Chondrocyte (in vitro differentiated cells): ENCODE measurements around the gene CARS1. TPM values are rescaled to one million over a fixed set of nuclear protein-coding genes. Genes with fewer than 3 reads are reported as not detected.

Source experiments
- DNase-seq: peaks from one replicate; pipeline ENCODE4 v3.0.0; 2021; ENCODE audit warnings: mixed read lengths, low spot score
- H3K27ac Mint-ChIP-seq: one replicate; pipeline ENCODE4 v1.8.0; 2021; ENCODE audit warnings: mild to moderate bottlenecking, moderate library complexity, mixed read lengths; ENCODE audit not compliant: unreplicated experiment
- H3K27me3 Mint-ChIP-seq: 2 replicates; pipeline ENCODE4 v1.8.0; 2021; ENCODE audit warnings: low read depth, mixed read lengths
- H3K36me3 Mint-ChIP-seq: 2 replicates; pipeline ENCODE4 v1.8.0; 2021; ENCODE audit warnings: low read depth, mixed read lengths
- H3K4me1 Mint-ChIP-seq: 2 replicates; pipeline ENCODE4 v1.8.0; 2021; ENCODE audit warnings: low read depth, mild to moderate bottlenecking, mixed read lengths
- H3K4me3 Mint-ChIP-seq: one replicate; pipeline ENCODE4 v1.8.0; 2021; ENCODE audit warnings: mild to moderate bottlenecking, moderate library complexity, mixed read lengths; ENCODE audit not compliant: unreplicated experiment
- H3K9me3 Mint-ChIP-seq: 2 replicates; pipeline ENCODE4 v1.8.0; 2021; ENCODE audit warnings: low read depth, mixed read lengths
- total RNA-seq: library from RNA; stranded (reverse); gene quantifications from 3 replicates; pipeline ENCODE4 v1.2.1, GENCODE V29; 2021
- TF ChIP-seq, protein P1 (sequence below): fragments of 200-600 bp; sonication (generic); IDR thresholded peaks from 2 replicates; pipeline ENCODE4 v1.5.0; 2021; ENCODE audit warnings: antibody characterized with exemption, mild to moderate bottlenecking, moderate library complexity

Gene CARS1
- total RNA-seq, 1 donor from 2014 or later: 106 TPM

DNA sequence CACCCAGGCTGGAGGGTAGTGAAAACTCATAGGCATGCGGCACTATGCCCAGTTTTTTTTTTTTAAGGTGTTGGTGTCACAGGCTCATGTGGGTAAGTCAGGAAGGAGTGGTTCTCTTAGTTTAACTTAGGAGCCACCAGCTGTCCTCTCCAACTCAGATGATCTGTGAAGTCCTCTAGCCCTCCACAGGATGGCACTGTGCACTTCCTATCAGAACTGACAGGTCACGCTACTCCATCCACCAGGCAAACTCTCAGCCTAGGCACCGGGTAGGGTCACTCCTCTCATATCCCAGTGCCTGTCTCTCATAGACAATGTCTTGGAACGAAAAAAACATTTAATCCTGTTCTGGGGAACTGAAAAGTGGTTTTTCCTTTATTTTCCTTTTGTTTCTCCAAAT is 81.6 kb downstream of the CARS1 start:
- H3K9me3 Mint-ChIP-seq: no peaks in the 10 kb centered on the region
- H3K4me1 Mint-ChIP-seq: no peaks in the 10 kb centered on the region
- H3K27ac Mint-ChIP-seq: no peak overlapping the region
- H3K36me3 Mint-ChIP-seq: peaks cover 30% of the 10 kb centered on the region
- no peak overlapping the region for H3K4me3 Mint-ChIP-seq
- TF ChIP-seq, protein P1, sequence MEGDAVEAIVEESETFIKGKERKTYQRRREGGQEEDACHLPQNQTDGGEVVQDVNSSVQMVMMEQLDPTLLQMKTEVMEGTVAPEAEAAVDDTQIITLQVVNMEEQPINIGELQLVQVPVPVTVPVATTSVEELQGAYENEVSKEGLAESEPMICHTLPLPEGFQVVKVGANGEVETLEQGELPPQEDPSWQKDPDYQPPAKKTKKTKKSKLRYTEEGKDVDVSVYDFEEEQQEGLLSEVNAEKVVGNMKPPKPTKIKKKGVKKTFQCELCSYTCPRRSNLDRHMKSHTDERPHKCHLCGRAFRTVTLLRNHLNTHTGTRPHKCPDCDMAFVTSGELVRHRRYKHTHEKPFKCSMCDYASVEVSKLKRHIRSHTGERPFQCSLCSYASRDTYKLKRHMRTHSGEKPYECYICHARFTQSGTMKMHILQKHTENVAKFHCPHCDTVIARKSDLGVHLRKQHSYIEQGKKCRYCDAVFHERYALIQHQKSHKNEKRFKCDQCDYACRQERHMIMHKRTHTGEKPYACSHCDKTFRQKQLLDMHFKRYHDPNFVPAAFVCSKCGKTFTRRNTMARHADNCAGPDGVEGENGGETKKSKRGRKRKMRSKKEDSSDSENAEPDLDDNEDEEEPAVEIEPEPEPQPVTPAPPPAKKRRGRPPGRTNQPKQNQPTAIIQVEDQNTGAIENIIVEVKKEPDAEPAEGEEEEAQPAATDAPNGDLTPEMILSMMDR: peak; percentile 77
- H3K27me3 Mint-ChIP-seq: no peaks in the 10 kb centered on the region
- no peak for DNase-seq

DNA sequence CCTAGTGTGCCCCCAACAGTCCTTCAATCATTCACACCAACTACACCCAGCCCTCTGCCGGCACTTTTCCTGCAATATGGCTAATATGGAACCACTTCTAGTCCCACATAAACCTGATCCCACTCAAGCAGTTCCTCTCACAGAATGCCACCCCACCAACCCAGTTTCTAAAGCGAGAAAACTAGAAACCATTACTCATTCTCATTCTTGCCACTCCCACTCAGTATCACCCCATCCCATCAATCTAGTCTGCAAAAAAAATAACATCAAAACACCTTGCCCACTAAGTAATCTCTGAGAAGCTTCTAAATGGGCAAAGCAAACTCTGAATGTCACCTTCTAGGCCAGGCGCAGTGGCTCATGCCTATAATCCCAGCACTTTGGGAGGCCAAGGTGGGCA is 83.0 kb downstream of the CARS1 start:
- peaks cover 40% of the 10 kb centered on the region for H3K36me3 Mint-ChIP-seq
- no peak overlapping the region for H3K4me3 Mint-ChIP-seq
- H3K27ac Mint-ChIP-seq: no peak overlapping the region
- H3K9me3 Mint-ChIP-seq: no peaks in the 10 kb centered on the region
- H3K4me1 Mint-ChIP-seq: no peaks in the 10 kb centered on the region
- DNase-seq: no peak
- H3K27me3 Mint-ChIP-seq: no peaks in the 10 kb centered on the region
- TF ChIP-seq, protein P1: no peak

DNA sequence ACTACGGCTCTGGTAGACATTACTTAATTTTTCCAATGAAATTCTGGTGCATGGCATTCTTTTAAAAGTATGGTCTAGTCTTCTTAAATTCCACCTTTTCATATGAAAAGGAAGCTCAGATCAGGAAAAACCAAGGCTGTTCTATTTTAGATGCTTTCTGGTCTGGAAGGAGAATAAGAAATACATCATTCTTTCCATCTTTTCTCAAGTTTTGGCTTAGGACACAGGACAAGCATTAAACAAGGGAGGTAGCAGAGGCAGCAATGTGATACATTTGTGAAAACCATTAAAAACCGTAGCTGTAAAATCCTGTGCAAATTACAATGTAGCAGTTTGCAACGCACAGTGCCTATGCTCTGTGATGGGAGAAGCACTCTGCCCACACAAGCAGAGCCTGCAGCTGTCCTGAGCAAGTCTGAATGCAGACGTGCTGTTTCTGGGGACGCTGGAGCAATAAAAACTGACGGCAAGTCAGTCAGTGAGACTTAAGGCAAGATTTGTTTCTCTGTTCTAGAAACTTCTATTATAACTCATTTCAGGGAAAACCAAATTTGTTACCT is 88.8 kb downstream of the CARS1 start:
- no peaks in the 10 kb centered on the region for H3K9me3 Mint-ChIP-seq
- H3K36me3 Mint-ChIP-seq: peaks cover 43% of the 10 kb centered on the region
- H3K4me3 Mint-ChIP-seq: no peak overlapping the region
- DNase-seq: no peak
- no peaks in the 10 kb centered on the region for H3K4me1 Mint-ChIP-seq
- no peaks in the 10 kb centered on the region for H3K27me3 Mint-ChIP-seq
- no peak overlapping the region for H3K27ac Mint-ChIP-seq
- TF ChIP-seq, protein P1: no peak

DNA sequence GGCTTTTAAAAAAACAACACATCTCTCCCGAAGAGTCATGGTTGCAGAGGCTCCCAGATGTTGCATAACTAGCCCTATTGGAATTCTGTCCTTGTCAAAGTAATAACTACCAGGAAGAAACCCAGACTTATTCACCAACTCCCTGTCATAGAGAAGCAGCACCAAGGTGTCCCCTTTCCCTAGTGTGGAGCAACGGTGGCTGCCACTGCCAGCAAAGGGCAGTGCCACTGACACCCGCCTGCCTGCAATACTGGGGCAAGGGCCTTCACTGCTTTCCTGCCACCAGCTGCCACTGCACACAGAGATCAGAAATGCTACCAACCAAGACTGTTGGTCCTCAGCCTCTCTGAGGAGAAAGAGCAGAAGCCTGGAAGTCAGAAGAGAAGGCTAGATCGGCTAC is 92.4 kb downstream of the CARS1 start:
- H3K27me3 Mint-ChIP-seq: no peaks in the 10 kb centered on the region
- no peak overlapping the region for H3K27ac Mint-ChIP-seq
- H3K9me3 Mint-ChIP-seq: no peaks in the 10 kb centered on the region
- no peaks in the 10 kb centered on the region for H3K4me1 Mint-ChIP-seq
- TF ChIP-seq, protein P1: no peak
- no peak for DNase-seq
- H3K36me3 Mint-ChIP-seq: peaks cover 52% of the 10 kb centered on the region
- H3K4me3 Mint-ChIP-seq: no peak overlapping the region

DNA sequence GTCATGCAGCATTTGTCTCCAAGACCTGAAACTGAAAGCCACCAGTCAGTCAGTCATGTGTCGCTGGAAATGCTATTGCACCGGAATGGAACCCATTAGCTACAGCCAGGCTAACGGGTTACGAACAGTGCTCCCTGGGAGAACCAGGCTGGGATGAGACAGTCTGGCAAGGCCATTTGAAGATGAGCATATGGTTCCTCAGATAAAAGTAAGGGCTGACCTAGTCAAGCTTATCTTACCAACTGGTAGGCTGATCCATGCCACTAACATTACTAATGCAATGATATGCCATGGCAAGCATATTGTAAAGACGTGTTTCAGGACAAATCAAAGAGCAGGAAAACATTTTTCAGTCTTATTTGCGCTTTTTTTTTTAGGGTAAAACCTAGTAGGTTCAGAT is 93.5 kb downstream of the CARS1 start:
- Mint-ChIP-seq H3K9me3 (no peaks in the 10 kb centered on the region), H3K36me3 (peaks cover 54% of the 10 kb centered on the region)
- TF ChIP-seq, protein P1: no peak

More for the DNA sequence above, 93.5 kb downstream of the CARS1 start:
- H3K27me3 Mint-ChIP-seq: no peaks in the 10 kb centered on the region
- H3K4me3 Mint-ChIP-seq: no peak overlapping the region
- no peak for DNase-seq
- H3K27ac Mint-ChIP-seq: no peak overlapping the region
- H3K4me1 Mint-ChIP-seq: no peaks in the 10 kb centered on the region
